SH-SY5Y (cell line): Measurements from ENCODE around the gene DDC.

ENCODE experiments used
- GATA2 ChIP-seq: IDR thresholded peaks from 2 replicates; pipeline ENCODE4 v1.6.1; 2011; ENCODE audit warnings: mild to moderate bottlenecking, low read depth, low read length
- GATA3 ChIP-seq: IDR thresholded peaks from 2 replicates; pipeline ENCODE4 v1.6.1; 2011; ENCODE audit warnings: low read depth, mild to moderate bottlenecking, low read length, moderate library complexity

GRCh38 chr7:50590535-50590934, 25.3 kb upstream of the DDC start:
- TF ChIP-seq GATA3 (no peak), GATA2 (no peak)
